ENCODE measurements around the gene SH2D1A. TPM values are rescaled to one million over a fixed set of nuclear protein-coding genes. Genes with fewer than 3 reads are reported as not detected.
"Not testable (repeated sequence)": the region's sequence is repeated elsewhere in the genome, so short reads cannot be mapped to it uniquely, and the experiment has no call there.

Gene SH2D1A
- total RNA-seq: not detected in 2 replicates
- polyA plus RNA-seq: 0.08 TPM in 1 of 2 replicates, not detected in the other
- polyA plus RNA-seq (2012): not detected in 2 replicates
- polyA minus RNA-seq (ENCODE audit: low replicate concordance): not detected in 2 replicates

- H3K79me2 ChIP-seq (ENCODE audit: control insufficient read depth, insufficient read depth, low read length): no peaks in the 10 kb centered on the region
- no peak within 1 kb of the TSS for H3K27ac ChIP-seq (ENCODE audit: insufficient read depth, low read length)
- H3K4me2 ChIP-seq (ENCODE audit: extremely low read depth, insufficient read depth, low read length): no peak within 1 kb of the TSS
- no peak for DNase-seq (ENCODE audit: low read depth in 2 of 2)
- no peaks in the 10 kb centered on the region for H3K36me3 ChIP-seq (ENCODE audit: control insufficient read depth, insufficient read depth, low read length)
- no peaks in the 10 kb centered on the region for H3K9me3 ChIP-seq (ENCODE audit: control insufficient read depth, insufficient read depth, low read depth, low read length)
- no peak for TF ChIP-seq CTCF (conservative IDR thresholded peaks at IDR 0.05 in 1 of 2, IDR thresholded peaks at IDR 0.05 in 1 of 2; ENCODE audit: low read depth in 1 of 2, low read length in 2 of 2)
- TF ChIP-seq EZH2 (IDR thresholded peaks at IDR 0.05; ENCODE audit: low read length, missing control alignments): no peak
- H3K4me1 ChIP-seq (ENCODE audit: control insufficient read depth, extremely low read depth, insufficient read depth, low read length): no peaks in the 10 kb centered on the region
- no peak within 1 kb of the TSS for H3K4me3 ChIP-seq (replicated peaks in 1 of 4; ENCODE audit: control extremely low read depth in 1 of 4, insufficient read depth in 1 of 4, low read depth in 3 of 4, low read length in 4 of 4)
- H3K27me3 ChIP-seq (ENCODE audit: control insufficient read depth, insufficient read depth, low read length): no peaks in the 10 kb centered on the region
- no peak within 1 kb of the TSS for H3K9ac ChIP-seq (ENCODE audit: insufficient read depth, low read length)
- H4K20me1 ChIP-seq (ENCODE audit: control insufficient read depth, extremely low read depth, insufficient read depth, low read length): no peaks in the 10 kb centered on the region
- H2AFZ ChIP-seq (ENCODE audit: low read length): no peak within 1 kb of the TSS
Measured at GRCh38 chrX:124346117-124346876, at the start of gene SH2D1A. Gene SH2D1A (plus strand): TSS chrX:124346563. CDS start chrX:124346643, 80 bp downstream.

GRCh38 chrX:124299323-124299722 lies 47.0 kb upstream of the SH2D1A start:
- H3K4me2 ChIP-seq (ENCODE audit: extremely low read depth, insufficient read depth, low read length); H4K20me1 ChIP-seq (ENCODE audit: control insufficient read depth, extremely low read depth, insufficient read depth, low read length); H3K79me2 ChIP-seq (ENCODE audit: control insufficient read depth, insufficient read depth, low read length); H3K4me1 ChIP-seq (ENCODE audit: control insufficient read depth, extremely low read depth, insufficient read depth, low read length); H3K9me3 ChIP-seq (ENCODE audit: control insufficient read depth, insufficient read depth, low read depth, low read length); H3K27me3 ChIP-seq (ENCODE audit: control insufficient read depth, insufficient read depth, low read length); DNase-seq (ENCODE audit: low read depth in 2 of 2); H3K27ac ChIP-seq (ENCODE audit: insufficient read depth, low read length); H2AFZ ChIP-seq (ENCODE audit: low read length); H3K36me3 ChIP-seq (ENCODE audit: control insufficient read depth, insufficient read depth, low read length); H3K9ac ChIP-seq (ENCODE audit: insufficient read depth, low read length); H3K4me3 ChIP-seq (replicated peaks in 1 of 4; ENCODE audit: control extremely low read depth in 1 of 4, insufficient read depth in 1 of 4, low read depth in 3 of 4, low read length in 4 of 4): not testable (repeated sequence)

GRCh38 chrX:124300405-124300804 lies 46.0 kb upstream of the SH2D1A start:
- no peaks in the 10 kb centered on the region for H3K9me3 ChIP-seq (ENCODE audit: control insufficient read depth, insufficient read depth, low read depth, low read length)
- no peak for DNase-seq (ENCODE audit: low read depth in 2 of 2)
- H3K9ac ChIP-seq (ENCODE audit: insufficient read depth, low read length): no peak overlapping the region
- H4K20me1 ChIP-seq (ENCODE audit: control insufficient read depth, extremely low read depth, insufficient read depth, low read length): no peaks in the 10 kb centered on the region
- H2AFZ ChIP-seq (ENCODE audit: low read length): no peak overlapping the region
- H3K27ac ChIP-seq (ENCODE audit: insufficient read depth, low read length): no peak overlapping the region
- no peak overlapping the region for H3K4me3 ChIP-seq (replicated peaks in 1 of 4; ENCODE audit: control extremely low read depth in 1 of 4, insufficient read depth in 1 of 4, low read depth in 3 of 4, low read length in 4 of 4)
- H3K79me2 ChIP-seq (ENCODE audit: control insufficient read depth, insufficient read depth, low read length): no peaks in the 10 kb centered on the region
- H3K27me3 ChIP-seq (ENCODE audit: control insufficient read depth, insufficient read depth, low read length): no peaks in the 10 kb centered on the region
- no peaks in the 10 kb centered on the region for H3K36me3 ChIP-seq (ENCODE audit: control insufficient read depth, insufficient read depth, low read length)
- TF ChIP-seq EZH2 (IDR thresholded peaks at IDR 0.05; ENCODE audit: low read length, missing control alignments) (no peak), CTCF (conservative IDR thresholded peaks at IDR 0.05 in 1 of 2, IDR thresholded peaks at IDR 0.05 in 1 of 2; ENCODE audit: low read depth in 1 of 2, low read length in 2 of 2) (no peak)
- H3K4me1 ChIP-seq (ENCODE audit: control insufficient read depth, extremely low read depth, insufficient read depth, low read length): no peaks in the 10 kb centered on the region
- no peak overlapping the region for H3K4me2 ChIP-seq (ENCODE audit: extremely low read depth, insufficient read depth, low read length)
